Middle frontal gyrus (tissue), 1 donor: ENCODE data around the gene HTN3.
"Not testable (repeated sequence)": the region's sequence is repeated elsewhere in the genome, so short reads cannot be mapped to it uniquely, and the experiment has no call there.

Source experiments
- DNase-seq: peaks from one replicate; pipeline ENCODE4 v3.0.0-alpha.2; 2015; ENCODE audit warnings: low spot score; ENCODE audit errors: extremely low spot score

Gene HTN3

GRCh38 chr4:70028159-70028558 is at the start of gene HTN3:
Gene HTN3, plus strand, starts transcription at chr4:70028459. Its CDS starts 2,282 bp downstream, at chr4:70030741.
- not testable (repeated sequence) for DNase-seq

GRCh38 chr4:69984030-69984443 is 44.2 kb upstream of the HTN3 start:
- no peak for DNase-seq

GRCh38 chr4:69986663-69987062 is 41.6 kb upstream of the HTN3 start:
- DNase-seq, result no peak

- DNase-seq, result no peak
These were observed 37.2 kb upstream of the HTN3 start for GRCh38 chr4:69991016-69991415.

GRCh38 chr4:69994782-69995181 is 33.5 kb upstream of the HTN3 start:
- no peak for DNase-seq

GRCh38 chr4:69995526-69996016 is 32.7 kb upstream of the HTN3 start, which contains the start of gene STATH:
Gene STATH, plus strand, starts transcription at chr4:69995966. Its CDS starts 2,472 bp downstream, at chr4:69998438.
- no peak for DNase-seq

GRCh38 chr4:69999420-69999819 is 28.8 kb upstream of the HTN3 start:
- DNase-seq, result no peak

GRCh38 chr4:70000711-70001110 is 27.5 kb upstream of the HTN3 start:
- DNase-seq, result no peak

GRCh38 chr4:70002507-70002906 is 25.8 kb upstream of the HTN3 start:
- no peak for DNase-seq

- no peak for DNase-seq
These were observed 19.5 kb upstream of the HTN3 start for GRCh38 chr4:70008771-70009170.

GRCh38 chr4:70019006-70019405 is 9.3 kb upstream of the HTN3 start:
- not testable (repeated sequence) for DNase-seq

GRCh38 chr4:70023218-70023617 is 5.0 kb upstream of the HTN3 start:
- DNase-seq, result no peak

- no peak for DNase-seq
These were observed 1.2 kb upstream of the HTN3 start for GRCh38 chr4:70027011-70027410.

GRCh38 chr4:70037559-70037958 is 9.3 kb downstream of the HTN3 start:
- DNase-seq, result not testable (repeated sequence)

GRCh38 chr4:70039928-70040327 is 11.7 kb downstream of the HTN3 start:
- not testable (repeated sequence) for DNase-seq

- DNase-seq, result no peak
These were observed 13.5 kb downstream of the HTN3 start for GRCh38 chr4:70041652-70042286.

GRCh38 chr4:70050138-70050537 is 21.9 kb downstream of the HTN3 start, which contains the start of gene HTN1:
Gene HTN1, plus strand, starts transcription at chr4:70050438. Its CDS starts 2,639 bp downstream, at chr4:70053077.
- DNase-seq, result not testable (repeated sequence)

- DNase-seq, result not testable (repeated sequence)
These were observed 28.3 kb downstream of the HTN3 start for GRCh38 chr4:70056534-70056933.

GRCh38 chr4:70057651-70058050 is 29.4 kb downstream of the HTN3 start:
- DNase-seq, result no peak

GRCh38 chr4:70059149-70059548 is 30.9 kb downstream of the HTN3 start:
- no peak for DNase-seq

- DNase-seq, result no peak
These were observed 33.7 kb downstream of the HTN3 start for GRCh38 chr4:70062000-70062399.

GRCh38 chr4:70080205-70080604 is 51.9 kb downstream of the HTN3 start:
- no peak for DNase-seq
